Erythroblast (primary cell): ENCODE results near the gene NEB.
"Not testable (repeated sequence)": the region's sequence is repeated elsewhere in the genome, so short reads cannot be mapped to it uniquely, and the experiment has no call there.

Experiments
- GATA1 ChIP-seq: IDR thresholded peaks from 2 replicates; pipeline ENCODE4 v1.6.1; 2011; ENCODE audit warnings: low read depth, mild to moderate bottlenecking, control low read depth, low read length, moderate library complexity
- POLR2A ChIP-seq: IDR thresholded peaks from 2 replicates; pipeline ENCODE4 v1.6.1; 2011; ENCODE audit warnings: mild to moderate bottlenecking, low read length

GRCh38 chr2:151602402-151602801, 131.9 kb downstream of the NEB start:
- not testable (repeated sequence) for TF ChIP-seq POLR2A, GATA1
